Upper lobe of left lung (tissue), 4 donors: ENCODE data around the gene NOTCH3.

Experiments used
- CTCF ChIP-seq, 6 experiments: fragments of 450-650 bp in 4 of 6; fragments of 200-600 bp in 2 of 6; sonication (generic) in 2 of 6; IDR thresholded peaks; one replicate each; pipeline ENCODE4 v1.5.1; 2016 to 2019; ENCODE audit warnings: antibody characterized with exemption in 6 of 6
- EP300 ChIP-seq, 4 donors: sonication (generic); formaldehyde crosslinking; IDR thresholded peaks; one replicate each; pipeline ENCODE4 v1.5.1; 2017; ENCODE audit warnings: antibody characterized with exemption in 4 of 4, control low read depth in 2 of 4
- POLR2A ChIP-seq, 4 donors: fragments of 450-650 bp; IDR thresholded peaks; one replicate each; pipeline ENCODE4 v1.5.1; 2016 to 2017; ENCODE audit warnings: antibody characterized with exemption in 4 of 4, mild to moderate bottlenecking in 2 of 4

GRCh38 chr19:15198951-15199660 lies 1.7 kb downstream of the NOTCH3 start:
- no peak for TF ChIP-seq CTCF (IDR thresholded peaks at IDR 0.05)
- TF ChIP-seq POLR2A (IDR thresholded peaks at IDR 0.05) = no peak
- TF ChIP-seq EP300 (IDR thresholded peaks at IDR 0.05) = no peak
